SK-N-SH (cell line): ENCODE data around the gene TACO1. TPM values are rescaled to one million over a fixed set of nuclear protein-coding genes. Genes with fewer than 3 reads are reported as not detected.

Source experiments
- CTCF ChIA-PET: fragments of 300-600, 350-600 bp; formaldehyde crosslinking; extraction: SDS; loops from one replicate; lab custom pipeline; 2021; lab: Yijun Ruan, JAX
- POLR2A ChIA-PET: fragments of 350-600 bp; sonication (Branson Sonifier 250); formaldehyde crosslinking; extraction: SDS; loops from one replicate; lab custom pipeline; 2020; ENCODE audit warnings: antibody characterized with exemption, inconsistent platforms; lab: Yijun Ruan, JAX
- DNase-seq: peaks from one replicate; pipeline ENCODE4 v3.0.0; 2012
- H2AFZ ChIP-seq: fragments of 200-600 bp; sonication (generic); 2 replicates; pipeline ENCODE4 v1.8.1; 2016; ENCODE audit warnings: antibody characterized with exemption, mild to moderate bottlenecking, low read depth
- H3F3A ChIP-seq: fragments of 200-600 bp; sonication (generic); replicated peaks from 2 replicates; pipeline ENCODE3; 2016; ENCODE audit warnings: antibody characterized with exemption, mild to moderate bottlenecking; ENCODE audit not compliant: insufficient read depth
- H3K27ac ChIP-seq, 2 experiments: fragments of 200-500 bp in 1 of 2; fragments of 200-600 bp in 1 of 2; sonication (Bioruptor generic) in 1 of 2; sonication (generic), shearing (Covaris generic) in 1 of 2; 2 replicates each; pipeline versions ENCODE4 v1.5.1 to v1.6.1; 2014 to 2016; ENCODE audit warnings: low read depth in 2 of 2, inconsistent platforms in 1 of 2, low read length in 1 of 2, mild to moderate bottlenecking in 1 of 2, mixed read lengths in 1 of 2
- H3K27me3 ChIP-seq: fragments of 200-600 bp; sonication (generic), shearing (Covaris generic); 2 replicates; pipeline ENCODE4 v1.6.1; 2016; ENCODE audit warnings: mixed run types; ENCODE audit not compliant: insufficient read depth
- H3K36me3 ChIP-seq, 2 experiments: fragments of 200-500 bp in 1 of 2; fragments of 200-600 bp in 1 of 2; sonication (Bioruptor generic) in 1 of 2; sonication (generic) in 1 of 2; replicated peaks in 1 of 2; 2 replicates each; pipeline versions ENCODE3 to v1.5.1; 2014 to 2016; ENCODE audit warnings: low read length in 1 of 2, mild to moderate bottlenecking in 1 of 2; ENCODE audit not compliant: insufficient read depth in 2 of 2, control insufficient read depth in 1 of 2
- H3K4me1 ChIP-seq, 2 experiments: fragments of 200-500 bp in 1 of 2; fragments of 200-600 bp in 1 of 2; sonication (Bioruptor generic) in 1 of 2; sonication (generic), shearing (Covaris generic) in 1 of 2; 2 replicates each; pipeline versions ENCODE4 v1.5.1 to v1.6.1; 2014 to 2016; ENCODE audit warnings: low read depth in 1 of 2, low read length in 1 of 2, mixed run types in 1 of 2; ENCODE audit not compliant: insufficient read depth in 2 of 2, control insufficient read depth in 1 of 2
- H3K4me2 ChIP-seq: fragments of 200-600 bp; sonication (generic), shearing (Covaris generic); 2 replicates; pipeline ENCODE4 v1.6.1; 2017; ENCODE audit warnings: mixed run types
- H3K4me3 ChIP-seq, 2 experiments: fragments of 200-500 bp in 1 of 2; fragments of 200-600 bp in 1 of 2; sonication (Bioruptor generic) in 1 of 2; sonication (generic), shearing (Covaris generic) in 1 of 2; 2 replicates each; pipeline versions ENCODE4 v1.5.1 to v1.8.1; 2014 to 2016; ENCODE audit warnings: low read depth in 2 of 2, inconsistent platforms in 1 of 2, low read length in 1 of 2, mild to moderate bottlenecking in 1 of 2, mixed read lengths in 1 of 2, moderate library complexity in 1 of 2
- H3K79me2 ChIP-seq: fragments of 200-600 bp; sonication (generic); 2 replicates; pipeline ENCODE4 v1.8.1; 2017; ENCODE audit warnings: mild to moderate bottlenecking; ENCODE audit not compliant: insufficient read depth
- H3K9ac ChIP-seq: fragments of 200-600 bp; sonication (generic); 2 replicates; pipeline ENCODE4 v1.6.1; 2017; ENCODE audit warnings: mixed run types
- H3K9me2 ChIP-seq: fragments of 200-600 bp; sonication (generic); 2 replicates; pipeline ENCODE4 v1.6.1; 2017; ENCODE audit warnings: mixed run types
- H3K9me3 ChIP-seq: fragments of 200-600 bp; sonication (generic); 2 replicates; pipeline ENCODE4 v1.6.1; 2017; ENCODE audit warnings: mixed run types, mild to moderate bottlenecking, moderate library complexity
- H4K20me1 ChIP-seq: fragments of 200-600 bp; sonication (generic); 2 replicates; pipeline ENCODE4 v1.6.1; 2017; ENCODE audit warnings: mild to moderate bottlenecking, mixed run types; ENCODE audit not compliant: insufficient read depth
- EP300 ChIP-seq, 2 experiments: IDR thresholded peaks; 2 replicates each; pipeline versions ENCODE4 v1.4.0 to v1.6.1; 2012; ENCODE audit warnings: borderline replicate concordance in 1 of 2, low read depth in 1 of 2, low read length in 1 of 2
- FOSL2 ChIP-seq: IDR thresholded peaks from 2 replicates; pipeline ENCODE4 v1.4.0; 2012; ENCODE audit warnings: low read depth, mild to moderate bottlenecking, moderate library complexity, borderline replicate concordance
- FOXM1 ChIP-seq: IDR thresholded peaks from 2 replicates; pipeline ENCODE4 v1.4.0; 2012; ENCODE audit warnings: low read depth, mild to moderate bottlenecking
- MAX ChIP-seq: IDR thresholded peaks from 2 replicates; pipeline ENCODE4 v1.4.0; 2012; ENCODE audit warnings: low read depth
- MXI1 ChIP-seq: IDR thresholded peaks from 2 replicates; pipeline ENCODE4 v1.6.1; 2012; ENCODE audit warnings: mild to moderate bottlenecking, low read depth, low read length, improper control_type of control experiment
- NRF1 ChIP-seq: IDR thresholded peaks from 2 replicates; pipeline ENCODE4 v1.6.1; 2012; ENCODE audit warnings: low read depth, mild to moderate bottlenecking, low read length
- PBX3 ChIP-seq: IDR thresholded peaks from 2 replicates; pipeline ENCODE4; 2012
- POLR2AphosphoS5 ChIP-seq: IDR thresholded peaks from 2 replicates; pipeline ENCODE4 v1.6.1; 2012; ENCODE audit warnings: low read depth, low read length
- RAD21 ChIP-seq: IDR thresholded peaks from 2 replicates; pipeline ENCODE4 v1.6.1; 2012; ENCODE audit warnings: mild to moderate bottlenecking, low read length
- RCOR1 ChIP-seq: fragments of 150-350 bp; IDR thresholded peaks from 2 replicates; pipeline ENCODE4 v1.6.1; 2017; ENCODE audit warnings: antibody characterized with exemption, low read length
- REST ChIP-seq: IDR thresholded peaks from 2 replicates; pipeline ENCODE4 v1.6.1; 2012; ENCODE audit warnings: mild to moderate bottlenecking, low read depth, low read length, moderate library complexity
- RFX5 ChIP-seq: IDR thresholded peaks from 2 replicates; pipeline ENCODE4 v1.6.1; 2012; ENCODE audit warnings: mild to moderate bottlenecking, improper control_type of control experiment, low read length
- RXRA ChIP-seq: IDR thresholded peaks from 2 replicates; pipeline ENCODE4 v1.4.0; 2012; ENCODE audit warnings: low read depth, mild to moderate bottlenecking, borderline replicate concordance
- TCF12 ChIP-seq: IDR thresholded peaks from 2 replicates; pipeline ENCODE4 v1.4.0; 2012
- USF1 ChIP-seq: IDR thresholded peaks from 2 replicates; pipeline ENCODE4 v1.4.0; 2012; ENCODE audit warnings: low read depth, borderline replicate concordance
- YY1 ChIP-seq: IDR thresholded peaks from 2 replicates; pipeline ENCODE4 v1.4.0; 2012; ENCODE audit warnings: low read depth, mild to moderate bottlenecking
- WGBS: methylation state at CpG from one replicate; pipeline ENCODE4 v1.1.6; 2017; ENCODE audit warnings: low lambda C conversion rate; 5-methylcytosine and 5-hydroxymethylcytosine counted together
- polyA plus RNA-seq, 3 experiments: library from polyadenylated mRNA; depleted of rRNA; stranded (reverse); fragments of >200 nt; gene quantifications; 2 replicates each; pipeline ENCODE4 v1.2.3, GENCODE V29; 2012
- TF ChIP-seq, protein P1 (sequence below): fragments of 150-350 bp; IDR thresholded peaks from 2 replicates; pipeline ENCODE4 v1.6.1; 2016; ENCODE audit warnings: mild to moderate bottlenecking, low read depth, low read length

The TACO1 gene
- polyA plus RNA-seq, 1 of the 3 experiments (the other 2 are of a cell fraction), result 37.9 TPM

DNA sequence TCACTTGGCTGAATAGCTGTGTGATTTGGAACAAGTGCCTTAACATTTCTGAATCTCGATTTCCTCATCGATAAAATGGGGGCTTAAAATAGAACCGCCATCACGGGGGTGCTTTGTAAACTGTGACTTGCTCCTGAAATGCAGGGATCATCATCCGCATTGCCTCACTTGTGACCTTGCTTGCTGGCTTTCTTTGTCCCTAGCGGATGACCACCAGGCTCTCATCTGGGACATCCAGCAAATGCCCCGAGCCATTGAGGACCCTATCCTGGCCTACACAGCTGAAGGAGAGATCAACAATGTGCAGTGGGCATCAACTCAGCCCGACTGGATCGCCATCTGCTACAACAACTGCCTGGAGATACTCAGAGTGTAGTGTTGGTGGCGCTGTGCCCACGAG, 11.9 kb upstream of the TACO1 start:
- Histone ChIP-seq H3K27me3 (no peaks in the 10 kb centered on the region), H3K4me1 (no peaks in the 10 kb centered on the region), H3K27ac (no peak overlapping the region; a peak in 1 of 4 replicates), H3K79me2 (peaks cover 11% of the 10 kb centered on the region; the same call in 1 of the 2 replicates), H2AFZ (no peak overlapping the region), H3K4me2 (no peak overlapping the region), H3K9me2 (no peaks in the 10 kb centered on the region), H3K9ac (no peak overlapping the region), H3F3A (peaks cover 8% of the 10 kb centered on the region), H3K4me3 (no peak overlapping the region), H3K36me3 (peaks cover 60 to 70% of the 10 kb centered on the region in 2 experiments), H3K9me3 (no peaks in the 10 kb centered on the region), H4K20me1 (no peaks in the 10 kb centered on the region)
- 94% methylated on average over 11 of the region's 11 CpGs for WGBS
- ChIA-PET POLR2A (no interaction called here), CTCF (interaction anchor here (0.6 to 2.0 kb wide), 3 partner anchors 19 to 163 kb away, joined by 3 to 5 read pairs (median 4); no protein-coding TSS in a partner anchor)
- TF ChIP-seq USF1, result no peak
- no peak for TF ChIP-seq MAX
- no peak for TF ChIP-seq MXI1
- TF ChIP-seq YY1, result no peak
- TF ChIP-seq, protein P1, sequence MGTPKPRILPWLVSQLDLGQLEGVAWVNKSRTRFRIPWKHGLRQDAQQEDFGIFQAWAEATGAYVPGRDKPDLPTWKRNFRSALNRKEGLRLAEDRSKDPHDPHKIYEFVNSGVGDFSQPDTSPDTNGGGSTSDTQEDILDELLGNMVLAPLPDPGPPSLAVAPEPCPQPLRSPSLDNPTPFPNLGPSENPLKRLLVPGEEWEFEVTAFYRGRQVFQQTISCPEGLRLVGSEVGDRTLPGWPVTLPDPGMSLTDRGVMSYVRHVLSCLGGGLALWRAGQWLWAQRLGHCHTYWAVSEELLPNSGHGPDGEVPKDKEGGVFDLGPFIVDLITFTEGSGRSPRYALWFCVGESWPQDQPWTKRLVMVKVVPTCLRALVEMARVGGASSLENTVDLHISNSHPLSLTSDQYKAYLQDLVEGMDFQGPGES, result no peak
- TF ChIP-seq RXRA, result no peak
- no peak for TF ChIP-seq PBX3
- no peak for TF ChIP-seq NRF1
- TF ChIP-seq POLR2AphosphoS5, result no peak
- TF ChIP-seq EP300 (IDR thresholded peaks at IDR 0.05; ENCODE audit: borderline replicate concordance in 1 of 2, low read depth in 1 of 2, low read length in 1 of 2), result no peak
- no peak for TF ChIP-seq RCOR1
- TF ChIP-seq RFX5, result no peak
- no peak for TF ChIP-seq FOXM1
- no peak for TF ChIP-seq TCF12
- TF ChIP-seq REST, result no peak
- TF ChIP-seq RAD21, result no peak
- TF ChIP-seq FOSL2, result no peak
- DNase-seq, result no peak
